Peyer's patch (tissue), 4 donors: ENCODE measurements around the gene TMEM131.

Experiments
- POLR2A ChIP-seq, 2 donors: fragments of 450-650 bp; IDR thresholded peaks; one replicate each; pipeline ENCODE4 v1.5.1; 2017; ENCODE audit warnings: antibody characterized with exemption in 2 of 2, mild to moderate bottlenecking in 2 of 2, moderate library complexity in 2 of 2
- TF ChIP-seq, protein P1 (sequence below), 6 experiments: fragments of 450-650 bp in 4 of 6; fragments of 200-600 bp in 2 of 6; sonication (generic) in 1 of 6; IDR thresholded peaks; one replicate each; pipeline ENCODE4 v1.5.1; 2017 to 2019; ENCODE audit warnings: antibody characterized with exemption in 6 of 6, mild to moderate bottlenecking in 3 of 6, moderate library complexity in 1 of 6

DNA sequence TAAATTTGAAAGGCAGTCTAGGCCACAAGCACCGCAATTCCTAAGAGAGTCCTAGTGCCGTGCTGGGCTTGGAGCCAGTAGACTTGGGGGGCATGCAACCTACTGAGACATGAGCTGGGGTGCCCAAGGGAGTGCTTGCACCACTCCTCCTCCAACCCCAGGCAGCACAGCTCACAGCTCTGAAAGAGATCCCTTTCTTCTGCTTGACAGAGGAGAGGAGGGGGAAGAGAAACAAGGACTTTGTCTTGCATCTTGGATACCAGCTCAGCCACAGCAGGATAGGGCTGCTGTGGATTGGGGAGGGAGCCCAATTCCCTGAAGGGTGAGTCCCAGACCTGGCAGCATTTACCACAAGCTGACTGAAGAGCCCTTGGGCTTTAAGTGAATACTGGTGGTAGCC is 134.6 kb downstream of the TMEM131 start:
- TF ChIP-seq, protein P1, sequence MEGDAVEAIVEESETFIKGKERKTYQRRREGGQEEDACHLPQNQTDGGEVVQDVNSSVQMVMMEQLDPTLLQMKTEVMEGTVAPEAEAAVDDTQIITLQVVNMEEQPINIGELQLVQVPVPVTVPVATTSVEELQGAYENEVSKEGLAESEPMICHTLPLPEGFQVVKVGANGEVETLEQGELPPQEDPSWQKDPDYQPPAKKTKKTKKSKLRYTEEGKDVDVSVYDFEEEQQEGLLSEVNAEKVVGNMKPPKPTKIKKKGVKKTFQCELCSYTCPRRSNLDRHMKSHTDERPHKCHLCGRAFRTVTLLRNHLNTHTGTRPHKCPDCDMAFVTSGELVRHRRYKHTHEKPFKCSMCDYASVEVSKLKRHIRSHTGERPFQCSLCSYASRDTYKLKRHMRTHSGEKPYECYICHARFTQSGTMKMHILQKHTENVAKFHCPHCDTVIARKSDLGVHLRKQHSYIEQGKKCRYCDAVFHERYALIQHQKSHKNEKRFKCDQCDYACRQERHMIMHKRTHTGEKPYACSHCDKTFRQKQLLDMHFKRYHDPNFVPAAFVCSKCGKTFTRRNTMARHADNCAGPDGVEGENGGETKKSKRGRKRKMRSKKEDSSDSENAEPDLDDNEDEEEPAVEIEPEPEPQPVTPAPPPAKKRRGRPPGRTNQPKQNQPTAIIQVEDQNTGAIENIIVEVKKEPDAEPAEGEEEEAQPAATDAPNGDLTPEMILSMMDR (IDR thresholded peaks at IDR 0.05) = no peak
- TF ChIP-seq POLR2A (IDR thresholded peaks at IDR 0.05) = no peak
